Liver (tissue), 3 donors: ENCODE measurements around the gene TBCA.

ENCODE experiments used
- MAX ChIP-seq: IDR thresholded peaks from 2 replicates; pipeline ENCODE4 v1.6.1; 2016; ENCODE audit warnings: antibody characterized with exemption
- NR2F2 ChIP-seq: IDR thresholded peaks from 2 replicates; pipeline ENCODE4 v1.6.1; 2016; ENCODE audit warnings: antibody characterized with exemption
- RXRA ChIP-seq, 2 donors: IDR thresholded peaks; 2 replicates each; pipeline ENCODE4 v1.6.1; 2017 to 2018; ENCODE audit warnings: antibody characterized with exemption in 2 of 2, mild to moderate bottlenecking in 1 of 2
- SP1 ChIP-seq: IDR thresholded peaks from 2 replicates; pipeline ENCODE4 v1.6.1; 2018; ENCODE audit warnings: antibody characterized with exemption, mild to moderate bottlenecking
- TAF1 ChIP-seq: conservative IDR thresholded peaks from 2 replicates; pipeline ENCODE4 v1.6.1; 2016; ENCODE audit warnings: antibody characterized with exemption, mild to moderate bottlenecking
- TF ChIP-seq, protein P1 (sequence below): fragments of 150-350 bp; IDR thresholded peaks from 2 replicates; pipeline ENCODE4 v1.5.1; 2017; ENCODE audit warnings: improper control_type of control experiment, low read depth, low read length; ENCODE audit not compliant: missing input control
- TF ChIP-seq, protein P2 (sequence below): IDR thresholded peaks from 2 replicates; pipeline ENCODE4 v1.6.1; 2016; ENCODE audit warnings: antibody characterized with exemption, mild to moderate bottlenecking
- TF ChIP-seq, protein P3 (sequence below): IDR thresholded peaks from 2 replicates; pipeline ENCODE4 v1.6.1; 2016; ENCODE audit warnings: antibody characterized with exemption
- donor health status: healthy.
- donor health status: healthy.

- TF ChIP-seq TAF1 (no peak), SP1 (no peak), MAX (no peak), RXRA (IDR thresholded peaks at IDR 0.05) (no peak), NR2F2 (no peak)
- TF ChIP-seq, protein P1, sequence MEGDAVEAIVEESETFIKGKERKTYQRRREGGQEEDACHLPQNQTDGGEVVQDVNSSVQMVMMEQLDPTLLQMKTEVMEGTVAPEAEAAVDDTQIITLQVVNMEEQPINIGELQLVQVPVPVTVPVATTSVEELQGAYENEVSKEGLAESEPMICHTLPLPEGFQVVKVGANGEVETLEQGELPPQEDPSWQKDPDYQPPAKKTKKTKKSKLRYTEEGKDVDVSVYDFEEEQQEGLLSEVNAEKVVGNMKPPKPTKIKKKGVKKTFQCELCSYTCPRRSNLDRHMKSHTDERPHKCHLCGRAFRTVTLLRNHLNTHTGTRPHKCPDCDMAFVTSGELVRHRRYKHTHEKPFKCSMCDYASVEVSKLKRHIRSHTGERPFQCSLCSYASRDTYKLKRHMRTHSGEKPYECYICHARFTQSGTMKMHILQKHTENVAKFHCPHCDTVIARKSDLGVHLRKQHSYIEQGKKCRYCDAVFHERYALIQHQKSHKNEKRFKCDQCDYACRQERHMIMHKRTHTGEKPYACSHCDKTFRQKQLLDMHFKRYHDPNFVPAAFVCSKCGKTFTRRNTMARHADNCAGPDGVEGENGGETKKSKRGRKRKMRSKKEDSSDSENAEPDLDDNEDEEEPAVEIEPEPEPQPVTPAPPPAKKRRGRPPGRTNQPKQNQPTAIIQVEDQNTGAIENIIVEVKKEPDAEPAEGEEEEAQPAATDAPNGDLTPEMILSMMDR = no peak
- TF ChIP-seq, protein P2, sequence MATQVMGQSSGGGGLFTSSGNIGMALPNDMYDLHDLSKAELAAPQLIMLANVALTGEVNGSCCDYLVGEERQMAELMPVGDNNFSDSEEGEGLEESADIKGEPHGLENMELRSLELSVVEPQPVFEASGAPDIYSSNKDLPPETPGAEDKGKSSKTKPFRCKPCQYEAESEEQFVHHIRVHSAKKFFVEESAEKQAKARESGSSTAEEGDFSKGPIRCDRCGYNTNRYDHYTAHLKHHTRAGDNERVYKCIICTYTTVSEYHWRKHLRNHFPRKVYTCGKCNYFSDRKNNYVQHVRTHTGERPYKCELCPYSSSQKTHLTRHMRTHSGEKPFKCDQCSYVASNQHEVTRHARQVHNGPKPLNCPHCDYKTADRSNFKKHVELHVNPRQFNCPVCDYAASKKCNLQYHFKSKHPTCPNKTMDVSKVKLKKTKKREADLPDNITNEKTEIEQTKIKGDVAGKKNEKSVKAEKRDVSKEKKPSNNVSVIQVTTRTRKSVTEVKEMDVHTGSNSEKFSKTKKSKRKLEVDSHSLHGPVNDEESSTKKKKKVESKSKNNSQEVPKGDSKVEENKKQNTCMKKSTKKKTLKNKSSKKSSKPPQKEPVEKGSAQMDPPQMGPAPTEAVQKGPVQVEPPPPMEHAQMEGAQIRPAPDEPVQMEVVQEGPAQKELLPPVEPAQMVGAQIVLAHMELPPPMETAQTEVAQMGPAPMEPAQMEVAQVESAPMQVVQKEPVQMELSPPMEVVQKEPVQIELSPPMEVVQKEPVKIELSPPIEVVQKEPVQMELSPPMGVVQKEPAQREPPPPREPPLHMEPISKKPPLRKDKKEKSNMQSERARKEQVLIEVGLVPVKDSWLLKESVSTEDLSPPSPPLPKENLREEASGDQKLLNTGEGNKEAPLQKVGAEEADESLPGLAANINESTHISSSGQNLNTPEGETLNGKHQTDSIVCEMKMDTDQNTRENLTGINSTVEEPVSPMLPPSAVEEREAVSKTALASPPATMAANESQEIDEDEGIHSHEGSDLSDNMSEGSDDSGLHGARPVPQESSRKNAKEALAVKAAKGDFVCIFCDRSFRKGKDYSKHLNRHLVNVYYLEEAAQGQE = no peak
- TF ChIP-seq, protein P3, sequence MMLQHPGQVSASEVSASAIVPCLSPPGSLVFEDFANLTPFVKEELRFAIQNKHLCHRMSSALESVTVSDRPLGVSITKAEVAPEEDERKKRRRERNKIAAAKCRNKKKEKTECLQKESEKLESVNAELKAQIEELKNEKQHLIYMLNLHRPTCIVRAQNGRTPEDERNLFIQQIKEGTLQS = no peak
These were observed 30.2 kb upstream of the TBCA start for GRCh38 chr5:77806213-77806843.
